ENCODE measurements around the gene CXXC5.

DNA sequence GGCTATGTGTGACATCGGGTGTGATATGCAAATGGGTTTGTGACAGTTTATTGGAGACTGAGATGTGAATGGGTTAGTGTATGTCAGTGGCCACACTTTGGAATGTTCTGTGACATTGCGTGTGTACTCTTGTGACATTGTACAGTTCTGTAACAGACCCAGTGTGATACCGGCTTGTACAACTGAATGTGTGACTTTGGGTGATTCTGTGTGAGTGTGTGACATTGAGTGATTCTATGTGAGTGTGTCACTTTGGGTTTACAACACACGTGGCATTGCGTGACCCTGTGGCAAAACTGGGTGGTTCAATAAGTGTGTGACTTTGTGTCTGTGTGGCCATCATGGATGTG lies 38.2 kb downstream of the CXXC5 start:
- TF ChIP-seq EZH2phosphoT487 (IDR thresholded peaks at IDR 0.05; ENCODE audit: insufficient read depth, low read depth) (no peak), EZH2 (IDR thresholded peaks at IDR 0.05; ENCODE audit: insufficient read depth, poor library complexity, severe bottlenecking) (no peak)

All from GM23248 (cell line).